Heart left ventricle (tissue), 16 donors: Measurements from ENCODE around the gene ATXN1. TPM values are rescaled to one million over a fixed set of nuclear protein-coding genes. Genes with fewer than 3 reads are reported as not detected.

Experiments used
- ATAC-seq, 4 donors: fragments of 200-7000 bp; cut with Tn5 transposase; one replicate each; pipeline ENCODE4 v1.9.1; 2020 to 2022; ENCODE audit warnings: moderate library complexity in 4 of 4, mild to moderate bottlenecking in 3 of 4, moderate number of reproducible peaks in 1 of 4
- DNase-seq, 5 donors: peaks; one replicate each; pipeline ENCODE4 v3.0.0-alpha.2; 2020
- H3K27ac ChIP-seq, 12 donors: fragments of 200-600 bp; sonication (generic) in 4 of 12; one replicate each; pipeline versions ENCODE4 v1.5.0 to v1.8.0; 2016 to 2022; ENCODE audit warnings: mild to moderate bottlenecking in 2 of 12
- H3K27me3 ChIP-seq, 9 donors: fragments of 200-600 bp; sonication (generic) in 2 of 9; one replicate each; pipeline versions ENCODE4 v1.5.1 to v1.8.0; 2016 to 2022; ENCODE audit warnings: mild to moderate bottlenecking in 3 of 9
- H3K36me3 ChIP-seq, 9 donors: fragments of 200-600 bp; sonication (generic) in 2 of 9; one replicate each; pipeline versions ENCODE4 v1.5.0 to v1.8.0; 2018 to 2022; ENCODE audit warnings: mild to moderate bottlenecking in 2 of 9
- H3K4me1 ChIP-seq, 12 donors: fragments of 200-600 bp; sonication (generic) in 4 of 12; one replicate each; pipeline versions ENCODE4 v1.5.0 to v1.8.0; 2016 to 2022; ENCODE audit warnings: mild to moderate bottlenecking in 3 of 12
- H3K4me3 ChIP-seq, 12 donors: fragments of 200-600 bp; sonication (generic) in 4 of 12; one replicate each; pipeline versions ENCODE4 v1.5.0 to v1.8.0; 2017 to 2022; ENCODE audit warnings: mild to moderate bottlenecking in 9 of 12, moderate library complexity in 4 of 12
- H3K9me3 ChIP-seq, 12 donors: fragments of 200-600 bp; sonication (generic) in 4 of 12; one replicate each; pipeline versions ENCODE4 v1.5.0 to v1.8.0; 2016 to 2022; ENCODE audit warnings: mild to moderate bottlenecking in 1 of 12
- CTCF ChIP-seq, 12 donors: fragments of 200-600 bp; sonication (generic) in 4 of 12; IDR thresholded peaks; one replicate each; pipeline versions ENCODE4 v1.5.0 to v1.8.0; 2018 to 2022; ENCODE audit warnings: antibody characterized with exemption in 12 of 12, mild to moderate bottlenecking in 5 of 12
- POLR2A ChIP-seq, 2 donors: fragments of 450-650 bp; IDR thresholded peaks; one replicate each; pipeline ENCODE4 v1.6.1; 2017; ENCODE audit warnings: antibody characterized with exemption in 2 of 2, mild to moderate bottlenecking in 2 of 2, moderate library complexity in 2 of 2
- WGBS, 4 donors: extraction: QIAGEN DNeasy Blood & Tissue Kit in 2 of 4; methylation state at CpG; one replicate each; pipeline versions ENCODE4 v1.1.5 to v1.1.7; 2013 to 2018; 5-methylcytosine and 5-hydroxymethylcytosine counted together
- intact Hi-C, 10 donors: fragments of 100-400 bp; cut with DNase I; formaldehyde crosslinking; loops; one replicate each; pipeline versions ENCODE4 v1.11.1 to v1.14.2; 2022
- polyA plus RNA-seq, 2 donors: library from polyadenylated mRNA; stranded (reverse); fragments of 200-250 nt; gene quantifications; one replicate each; pipeline ENCODE4 v1.2.3, GENCODE V29; 2013
- total RNA-seq, 9 donors: library from RNA; depleted of rRNA in 2 of 9; stranded (reverse); fragments of >200 nt in 2 of 9; fragmentation: NEBNext Ultra II Directional in 3 of 9; extraction: Animal tissue kit (Norgen Biotek cat#: 25700) in 3 of 9; gene quantifications; one replicate each; pipeline versions ENCODE4 v1.1.0 to v1.2.4, GENCODE V29; 2016 to 2023
- donor health status: ischemic (EF 13 %, LVEDD 7.1; RV severe dilation, severe dysfunction).
- donor health status: healthy with polysubstance abuse.
- donor health status: DM: no; HTN: yes; CAD: no.
- donor health status: DM: no; HTN: no; CAD: no.
- donor health status: ischemic (EF 25% LVEDD 6.9; RV normal size, moderate dysfunction).
- donor health status: ischemic (EF 25% LVEDD 5.7; RV mildly dilated, moderate dysfunction).
- donor health status: healthy.
- donor health status: DM: yes; HTN: yes; CAD: no.
- donor health status: ischemic (EF 35%, LVEDD 5.7; RV mildly dilated, moderate dysfunction).
- donor health status: nonischemic (EF 11% LVEDD 7.7; RV severe dilation, severe dysfunction).
- donor health status: DM: yes; HTN: yes; CAD: no.
- donor health status: PGD.
- donor health status: ischemic (EF 29% LVEDD 5.4; RV normal size, mild dysfunction).
- donor health status: nonischemic (EF 23%, LVEDD 6.1; RV moderate dilation, normal function).

The ATXN1 gene
- total and polyA plus RNA-seq, 11 donors: 8.7 to 51.8 (median 36.0) TPM

- Histone ChIP-seq H3K9me3 (peaks cover 0 to 13% (median 7%) of the 10 kb centered on the region in 12 donors), H3K4me1 (peaks cover 0 to 31% (median 21%) of the 10 kb centered on the region in 12 donors), H3K36me3 (no peaks in the 10 kb centered on the region), H3K27ac (no peak overlapping the region), H3K4me3 (no peak overlapping the region), H3K27me3 (no peaks in the 10 kb centered on the region)
- no peak for DNase-seq
- TF ChIP-seq POLR2A (IDR thresholded peaks at IDR 0.05) (no peak), CTCF (IDR thresholded peaks at IDR 0.05) (no peak)
- 91 to 100% (median 97%) methylated on average over 1 of the region's 1 CpG for WGBS, 4 donors
- intact Hi-C loops: loop anchor here in 1 of 10 donors (10.0 kb wide), 1 partner anchor 120 kb away; no protein-coding TSS in a partner anchor
- ATAC-seq: no peak
Observed at GRCh38 chr6:16665182-16665581, 96.1 kb downstream of the ATXN1 start.

- ATAC-seq (no peak), DNase-seq (no peak)
- peaks cover 0 to 13% (median 7%) of the 10 kb centered on the region in 12 donors for H3K9me3 ChIP-seq
- no peak overlapping the region for H3K4me3 ChIP-seq
- WGBS, 4 donors: 58 to 69% (median 63%) methylated on average over 1 of the region's 1 CpG
- no peak overlapping the region for H3K27ac ChIP-seq
- H3K36me3 ChIP-seq: no peaks in the 10 kb centered on the region
- intact Hi-C loops: loop anchor here in 1 of 10 donors (10.0 kb wide), 1 partner anchor 119 kb away; no protein-coding TSS in a partner anchor
- H3K4me1 ChIP-seq: peaks cover 0 to 31% (median 17%) of the 10 kb centered on the region in 12 donors
- no peak for TF ChIP-seq POLR2A (IDR thresholded peaks at IDR 0.05)
- TF ChIP-seq CTCF (IDR thresholded peaks at IDR 0.05): no peak
- no peaks in the 10 kb centered on the region for H3K27me3 ChIP-seq
Observed at GRCh38 chr6:16663901-16664300, 97.4 kb downstream of the ATXN1 start.

- TF ChIP-seq CTCF (IDR thresholded peaks at IDR 0.05) (no peak), POLR2A (IDR thresholded peaks at IDR 0.05) (no peak)
- Histone ChIP-seq H3K27me3 (no peaks in the 10 kb centered on the region), H3K9me3 (peaks cover 0 to 13% (median 7%) of the 10 kb centered on the region in 12 donors), H3K27ac (peak overlapping the region in 1 of 12 donors; percentile 29), H3K4me3 (no peak overlapping the region), H3K36me3 (peaks cover 0 to 22% (median 6%) of the 10 kb centered on the region in 9 donors), H3K4me1 (peaks cover 0 to 34% (median 13%) of the 10 kb centered on the region in 12 donors)
- ATAC-seq (no peak), DNase-seq (no peak)
- WGBS, 4 donors: 19 to 29% (median 24%) methylated on average over 1 of the region's 1 CpG
- intact Hi-C loops: loop anchor here in 1 of 10 donors (10.0 kb wide), 1 partner anchor 115 kb away; no protein-coding TSS in a partner anchor
Observed at GRCh38 chr6:16660157-16660497, 101.1 kb downstream of the ATXN1 start.

- intact Hi-C loops: loop anchor here in 2 of 10 donors (5.0 to 10.0 kb wide), 2 partner anchors 98 to 115 kb away; no protein-coding TSS in a partner anchor
- WGBS, 4 donors: 68 to 72% (median 69%) methylated on average over 6 of the region's 6 CpGs
Observed at GRCh38 chr6:16659466-16660156, 101.6 kb downstream of the ATXN1 start.

More at GRCh38 chr6:16659466-16660156, 101.6 kb downstream of the ATXN1 start:
- Histone ChIP-seq H3K4me3 (peak overlapping the region in 1 of 12 donors; percentile 9), H3K36me3 (peaks cover 0 to 27% (median 6%) of the 10 kb centered on the region in 9 donors), H3K27me3 (no peaks in the 10 kb centered on the region), H3K27ac (peak overlapping the region in 2 of 12 donors; percentile 15 to 29), H3K4me1 (peaks cover 0 to 35% (median 13%) of the 10 kb centered on the region in 12 donors), H3K9me3 (peaks cover 0 to 13% (median 7%) of the 10 kb centered on the region in 12 donors)
- TF ChIP-seq POLR2A (IDR thresholded peaks at IDR 0.05) (no peak), CTCF (IDR thresholded peaks at IDR 0.05) (no peak)
- DNase-seq: no peak
- ATAC-seq: peak in 1 of 4 donors; percentile 16
